RPMI7951 (cell line): Measurements from ENCODE around the gene NTM. TPM values are rescaled to one million over a fixed set of nuclear protein-coding genes. Genes with fewer than 3 reads are reported as not detected.

Source experiments
- DNase-seq: peaks from one replicate; pipeline ENCODE4 v3.0.0-alpha.2; 2012; ENCODE audit warnings: low read depth
- total RNA-seq: library from RNA; depleted of rRNA; stranded (reverse); fragments of >200 nt; shearing (Covaris generic); gene quantifications from 2 replicates; pipeline ENCODE4 v1.2.3, GENCODE V29; 2014

The NTM gene
- total RNA-seq, 1 experiment from 2014 or later = 47.8 TPM

GRCh38 chr11:132140056-132140455, 769.6 kb downstream of the NTM start:
- DNase-seq = no peak

- no peak for DNase-seq
These were observed 771.7 kb downstream of the NTM start for GRCh38 chr11:132142121-132142520.

- DNase-seq = no peak
These were observed 772.1 kb downstream of the NTM start for GRCh38 chr11:132142554-132142953.

- no peak for DNase-seq
These were observed 777.0 kb downstream of the NTM start for GRCh38 chr11:132147464-132147863.

- no peak for DNase-seq
These were observed 784.4 kb downstream of the NTM start for GRCh38 chr11:132154781-132155180.

GRCh38 chr11:132158091-132158490, 787.7 kb downstream of the NTM start:
- peak; percentile 49 for DNase-seq

GRCh38 chr11:132158696-132159095, 788.3 kb downstream of the NTM start:
- peak; percentile 51 for DNase-seq

- no peak for DNase-seq
These were observed 791.1 kb downstream of the NTM start for GRCh38 chr11:132161403-132162078.

- no peak for DNase-seq
These were observed 798.0 kb downstream of the NTM start for GRCh38 chr11:132168344-132168981.

GRCh38 chr11:132171031-132171430, 800.6 kb downstream of the NTM start:
- DNase-seq = no peak

- no peak for DNase-seq
These were observed 804.2 kb downstream of the NTM start for GRCh38 chr11:132174362-132175255.

- peak; percentile 67 for DNase-seq
These were observed 806.7 kb downstream of the NTM start for GRCh38 chr11:132177106-132177505.

GRCh38 chr11:132184079-132184478, 813.7 kb downstream of the NTM start:
- no peak for DNase-seq

- DNase-seq = no peak
These were observed 815.5 kb downstream of the NTM start for GRCh38 chr11:132185726-132186592.

- DNase-seq = no peak
These were observed 816.3 kb downstream of the NTM start for GRCh38 chr11:132186699-132187098.

- no peak for DNase-seq
These were observed 817.0 kb downstream of the NTM start for GRCh38 chr11:132187386-132187785.

- no peak for DNase-seq
These were observed 817.4 kb downstream of the NTM start for GRCh38 chr11:132187814-132188213.

- DNase-seq = no peak
These were observed 826.5 kb downstream of the NTM start for GRCh38 chr11:132196928-132197327.

- DNase-seq = no peak
These were observed 830.0 kb downstream of the NTM start for GRCh38 chr11:132200353-132200936.

GRCh38 chr11:132202621-132203020, 832.2 kb downstream of the NTM start:
- DNase-seq = peak; percentile 85

GRCh38 chr11:132205006-132205405, 834.6 kb downstream of the NTM start:
- DNase-seq = no peak
